ENCODE data around the gene OCA2. TPM values are rescaled to one million over a fixed set of nuclear protein-coding genes. Genes with fewer than 3 reads are reported as not detected.
"Not testable (repeated sequence)": the region's sequence is repeated elsewhere in the genome, so short reads cannot be mapped to it uniquely, and the experiment has no call there.

OCA2 gene
- total and polyA plus RNA-seq, 2 donors from 2014 or later = 0.45 to 2.5 TPM

GRCh38 chr15:27723821-27724220 is 375.3 kb downstream of the OCA2 start:
- Histone ChIP-seq H3K27ac (ENCODE audit: low read depth in 2 of 2, low read length in 2 of 2) (no peak overlapping the region), H3K4me3 (ENCODE audit: low read length in 3 of 3) (no peak overlapping the region), H3K36me3 (ENCODE audit: control insufficient read depth in 2 of 3, insufficient read depth in 3 of 3, low read length in 3 of 3) (no peaks in the 10 kb centered on the region), H3K4me1 (ENCODE audit: control insufficient read depth in 2 of 3, insufficient read depth in 2 of 3, low read depth in 1 of 3, low read length in 3 of 3) (no peaks in the 10 kb centered on the region), H3K9me3 (ENCODE audit: control insufficient read depth in 2 of 3, insufficient read depth in 1 of 3, low read length in 3 of 3) (no peaks in the 10 kb centered on the region), H3K27me3 (ENCODE audit: control insufficient read depth, insufficient read depth, low read length) (no peaks in the 10 kb centered on the region), H3K9ac (ENCODE audit: low read length in 3 of 3) (no peak overlapping the region)
- no peak for FAIRE-seq
- intact Hi-C loops (cut with DNase I) = no loop called here
- TF ChIP-seq CTCF (IDR thresholded peaks at IDR 0.05; ENCODE audit: borderline replicate concordance, extremely low read depth, insufficient read depth) = no peak
- DNase-seq = peak in 1 of 5 donors; percentile 42

DNA sequence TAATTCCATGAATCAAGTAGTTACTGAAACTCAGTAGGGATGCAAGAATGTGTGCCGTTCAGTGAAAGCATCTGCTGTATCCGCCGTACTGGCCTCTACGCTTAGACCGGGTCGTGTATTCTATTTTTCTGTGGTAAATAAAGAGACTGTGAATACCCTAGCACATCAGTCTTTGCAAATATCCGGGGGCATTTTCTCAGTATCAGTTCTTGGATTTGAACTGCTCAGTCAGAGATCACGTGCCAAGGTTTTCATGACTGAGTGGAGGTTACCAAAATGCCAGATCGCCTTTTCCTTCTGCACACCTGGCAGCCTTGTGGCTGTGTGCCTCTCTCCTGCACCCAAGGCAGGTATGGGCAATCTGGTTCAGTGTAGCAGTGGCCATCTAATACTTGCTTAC is 377.0 kb downstream of the OCA2 start:
- no peak overlapping the region for H3K4me3 ChIP-seq (ENCODE audit: low read length in 3 of 3)
- no peak for DNase-seq
- no peak overlapping the region for H3K27ac ChIP-seq (ENCODE audit: low read depth in 2 of 2, low read length in 2 of 2)
- no peak overlapping the region for H3K9ac ChIP-seq (ENCODE audit: low read length in 3 of 3)
- TF ChIP-seq CTCF (IDR thresholded peaks at IDR 0.05; ENCODE audit: borderline replicate concordance, extremely low read depth, insufficient read depth) = no peak
- FAIRE-seq = no peak
- H3K9me3 ChIP-seq (ENCODE audit: control insufficient read depth in 2 of 3, insufficient read depth in 1 of 3, low read length in 3 of 3) = no peaks in the 10 kb centered on the region
- H3K27me3 ChIP-seq (ENCODE audit: control insufficient read depth, insufficient read depth, low read length) = no peaks in the 10 kb centered on the region
- H3K4me1 ChIP-seq (ENCODE audit: control insufficient read depth in 2 of 3, insufficient read depth in 2 of 3, low read depth in 1 of 3, low read length in 3 of 3) = no peaks in the 10 kb centered on the region
- intact Hi-C loops (cut with DNase I) = no loop called here
- no peaks in the 10 kb centered on the region for H3K36me3 ChIP-seq (ENCODE audit: control insufficient read depth in 2 of 3, insufficient read depth in 3 of 3, low read length in 3 of 3)

DNA sequence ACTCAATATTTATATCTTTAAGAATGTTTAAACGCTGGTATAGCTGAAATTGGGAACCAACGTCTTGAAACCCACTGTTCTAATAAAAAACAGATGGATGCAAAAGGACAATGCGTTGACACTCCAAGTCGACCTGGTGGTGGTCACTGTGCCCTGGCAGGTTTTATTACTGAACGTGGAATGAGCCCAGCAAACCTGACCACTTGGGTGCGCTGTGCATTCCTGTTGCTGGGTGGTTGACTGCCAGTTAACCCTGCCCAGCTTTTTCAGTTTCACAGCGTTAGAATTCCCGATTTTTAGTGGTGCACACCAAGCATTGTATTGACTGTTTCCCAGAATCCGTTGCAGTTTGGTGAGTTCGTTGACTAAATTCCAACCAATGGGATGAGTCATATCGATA is 384.4 kb downstream of the OCA2 start:
- H3K27ac ChIP-seq (ENCODE audit: low read depth in 2 of 2, low read length in 2 of 2) = no peak overlapping the region
- H3K9me3 ChIP-seq (ENCODE audit: control insufficient read depth in 2 of 3, insufficient read depth in 1 of 3, low read length in 3 of 3) = no peaks in the 10 kb centered on the region
- no peaks in the 10 kb centered on the region for H3K36me3 ChIP-seq (ENCODE audit: control insufficient read depth in 2 of 3, insufficient read depth in 3 of 3, low read length in 3 of 3)
- FAIRE-seq (no peak), DNase-seq (no peak)
- no peaks in the 10 kb centered on the region for H3K4me1 ChIP-seq (ENCODE audit: control insufficient read depth in 2 of 3, insufficient read depth in 2 of 3, low read depth in 1 of 3, low read length in 3 of 3)
- no peak overlapping the region for H3K9ac ChIP-seq (ENCODE audit: low read length in 3 of 3)
- H3K4me3 ChIP-seq (ENCODE audit: low read length in 3 of 3) = no peak overlapping the region
- TF ChIP-seq CTCF (IDR thresholded peaks at IDR 0.05; ENCODE audit: borderline replicate concordance, extremely low read depth, insufficient read depth) = no peak
- intact Hi-C loops (cut with DNase I) = no loop called here
- no peaks in the 10 kb centered on the region for H3K27me3 ChIP-seq (ENCODE audit: control insufficient read depth, insufficient read depth, low read length)

GRCh38 chr15:27713850-27714249 is 385.3 kb downstream of the OCA2 start:
- H3K9ac ChIP-seq (ENCODE audit: low read length in 3 of 3); H3K4me1 ChIP-seq (ENCODE audit: control insufficient read depth in 2 of 3, insufficient read depth in 2 of 3, low read depth in 1 of 3, low read length in 3 of 3); H3K27ac ChIP-seq (ENCODE audit: low read depth in 2 of 2, low read length in 2 of 2); DNase-seq; FAIRE-seq; H3K4me3 ChIP-seq (ENCODE audit: low read length in 3 of 3); H3K27me3 ChIP-seq (ENCODE audit: control insufficient read depth, insufficient read depth, low read length); H3K36me3 ChIP-seq (ENCODE audit: control insufficient read depth in 2 of 3, insufficient read depth in 3 of 3, low read length in 3 of 3); H3K9me3 ChIP-seq (ENCODE audit: control insufficient read depth in 2 of 3, insufficient read depth in 1 of 3, low read length in 3 of 3); intact Hi-C loops (cut with DNase I): not testable (repeated sequence)
